Jurkat, Clone E6-1 (cell line): ENCODE results near the gene ALOX5AP. TPM values are rescaled to one million over a fixed set of nuclear protein-coding genes. Genes with fewer than 3 reads are reported as not detected.
A peak's percentile ranks its signal among the peaks of the same experiment; 100 is the strongest.

Experiments
- DNase-seq: peaks from one replicate; pipeline ENCODE4 v3.0.0-alpha.2; 2011; ENCODE audit warnings: low read depth, low spot score
- H3K4me3 ChIP-seq: 2 replicates; pipeline ENCODE4 v1.5.1; 2011; ENCODE audit warnings: mild to moderate bottlenecking, low read length, control low read depth, moderate library complexity
- polyA plus RNA-seq: library from polyadenylated mRNA; unstranded; fragments of >200 nt; gene quantifications from one replicate; pipeline ENCODE4 v1.2.1, GENCODE V29; 2012; ENCODE audit warnings: missing spikeins; ENCODE audit not compliant: insufficient read length, insufficient read depth

Gene ALOX5AP
- polyA plus RNA-seq, result 149 TPM

GRCh38 chr13:30735025-30735871, at the start of gene ALOX5AP:
Gene ALOX5AP (plus strand): TSS chr13:30735543. CDS start chr13:30735606, 63 bp downstream.
- DNase-seq, result peak; percentile 76
- peak within 1 kb of the TSS; percentile 54 for H3K4me3 ChIP-seq

DNA sequence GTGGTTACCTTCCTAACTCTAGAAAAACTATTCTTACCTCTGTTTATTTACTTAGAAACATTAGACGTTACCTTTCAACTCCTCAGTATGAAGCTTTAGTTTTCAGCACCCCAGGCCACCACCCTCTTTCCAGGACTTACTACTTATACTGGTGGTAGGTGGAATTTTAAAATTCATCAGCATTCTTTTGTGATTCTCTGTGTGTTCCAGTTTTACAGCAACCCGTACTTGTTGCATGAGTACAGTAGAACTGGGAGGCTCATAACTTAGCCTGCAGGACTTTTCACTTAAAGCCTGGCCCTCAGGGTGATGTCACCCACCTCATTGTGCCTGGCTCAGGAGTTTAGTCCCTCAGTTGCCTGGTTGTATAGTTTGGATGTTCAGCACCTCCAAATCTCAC, 49.4 kb upstream of the ALOX5AP start:
- DNase-seq, result no peak

GRCh38 chr13:30687601-30688000, 47.7 kb upstream of the ALOX5AP start:
- no peak for DNase-seq
- no peak overlapping the region for H3K4me3 ChIP-seq

More for the DNA sequence above, 49.4 kb upstream of the ALOX5AP start:
- H3K4me3 ChIP-seq, result no peak overlapping the region

DNA sequence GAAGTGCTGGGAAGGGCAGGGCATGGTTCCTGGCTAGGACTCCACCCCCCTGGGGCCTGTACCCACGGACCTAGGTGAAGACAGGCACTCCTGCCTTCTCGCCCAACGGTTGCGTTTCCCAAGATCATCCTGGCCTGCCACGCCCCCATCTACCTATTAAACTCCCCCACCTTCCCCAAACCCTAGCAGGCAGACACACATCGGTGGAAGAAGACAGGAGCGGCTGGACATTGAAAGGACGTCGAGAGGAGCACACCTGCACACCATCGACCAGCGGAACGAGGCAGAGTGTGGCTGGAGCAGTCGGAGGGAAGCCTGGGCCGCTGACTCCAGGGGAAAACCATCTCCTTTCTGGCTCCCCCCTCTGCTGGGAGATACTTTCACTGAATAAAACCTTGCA, 45.6 kb upstream of the ALOX5AP start:
- H3K4me3 ChIP-seq, result no peak overlapping the region
- no peak for DNase-seq

- no peak for DNase-seq
- H3K4me3 ChIP-seq, result no peak overlapping the region
These were observed 44.8 kb upstream of the ALOX5AP start for GRCh38 chr13:30690282-30691188.

GRCh38 chr13:30692113-30692512, 43.2 kb upstream of the ALOX5AP start:
- no peak overlapping the region for H3K4me3 ChIP-seq
- DNase-seq, result no peak

GRCh38 chr13:30696278-30697176, 38.8 kb upstream of the ALOX5AP start:
- no peak overlapping the region for H3K4me3 ChIP-seq
- peak; percentile 15 for DNase-seq

DNA sequence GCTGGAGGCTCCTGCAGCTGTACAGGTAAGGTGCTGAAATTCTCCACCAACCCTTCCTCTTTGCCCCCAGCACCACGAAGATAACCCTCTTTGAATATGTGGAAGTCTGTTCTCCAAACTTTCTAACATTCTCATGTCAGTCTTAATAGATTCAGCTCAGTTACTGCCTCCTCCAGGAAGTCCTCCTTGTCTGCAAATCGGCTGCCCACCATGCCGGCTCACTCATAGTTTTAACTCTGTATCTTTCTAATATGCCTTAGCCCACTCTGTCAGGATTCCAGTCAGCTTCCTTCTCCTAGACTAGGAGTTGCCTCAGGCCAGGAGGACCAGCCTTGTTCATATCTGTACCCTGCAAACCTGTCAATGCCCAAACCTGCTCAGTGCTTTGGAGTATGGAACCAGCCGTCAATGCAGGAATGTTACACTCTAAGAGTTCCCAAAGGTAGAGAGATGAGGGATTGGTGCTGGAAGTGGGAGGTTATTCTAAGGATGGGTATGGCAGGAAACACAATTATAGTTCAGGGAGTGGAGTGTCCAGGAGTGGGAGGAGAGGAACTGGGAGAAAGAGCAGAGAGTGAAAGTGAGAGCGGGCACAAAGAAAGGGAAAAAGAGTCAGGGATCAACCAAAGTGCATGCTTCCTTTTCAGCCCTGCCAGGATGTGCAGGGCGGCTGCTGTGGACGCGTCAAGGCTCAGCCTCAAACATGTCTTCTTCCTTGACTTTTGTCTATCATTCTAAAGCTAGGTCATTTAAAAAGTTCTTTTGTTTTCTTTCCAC, 38.0 kb upstream of the ALOX5AP start:
- no peak for DNase-seq
- H3K4me3 ChIP-seq, result no peak overlapping the region

- DNase-seq, result no peak
- H3K4me3 ChIP-seq, result no peak overlapping the region
These were observed 37.3 kb upstream of the ALOX5AP start for GRCh38 chr13:30697996-30698401.

- H3K4me3 ChIP-seq, result no peak overlapping the region
- no peak for DNase-seq
These were observed 36.8 kb upstream of the ALOX5AP start for GRCh38 chr13:30698488-30699005.

DNA sequence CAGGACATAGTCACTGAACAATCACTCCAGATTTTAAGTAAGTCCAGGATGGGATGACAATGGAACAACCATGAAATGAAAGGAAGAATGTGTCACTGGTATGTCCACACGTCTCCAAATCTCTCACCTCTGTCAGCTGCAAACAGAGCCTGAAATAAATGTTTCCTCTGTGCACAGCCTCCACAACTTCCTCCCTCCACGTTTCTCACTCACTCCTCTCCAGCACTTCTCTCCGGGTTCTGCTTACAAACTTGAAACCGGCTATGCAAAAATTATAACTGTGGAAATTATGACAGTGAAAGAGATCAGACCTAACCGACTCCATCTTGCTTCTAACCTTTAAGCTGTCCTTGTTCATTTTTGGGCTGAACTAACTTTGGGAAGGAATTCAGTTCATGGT, 35.0 kb upstream of the ALOX5AP start:
- no peak overlapping the region for H3K4me3 ChIP-seq
- no peak for DNase-seq

- H3K4me3 ChIP-seq, result no peak overlapping the region
- DNase-seq, result peak; percentile 15
These were observed 33.3 kb upstream of the ALOX5AP start for GRCh38 chr13:30702006-30702405.

DNA sequence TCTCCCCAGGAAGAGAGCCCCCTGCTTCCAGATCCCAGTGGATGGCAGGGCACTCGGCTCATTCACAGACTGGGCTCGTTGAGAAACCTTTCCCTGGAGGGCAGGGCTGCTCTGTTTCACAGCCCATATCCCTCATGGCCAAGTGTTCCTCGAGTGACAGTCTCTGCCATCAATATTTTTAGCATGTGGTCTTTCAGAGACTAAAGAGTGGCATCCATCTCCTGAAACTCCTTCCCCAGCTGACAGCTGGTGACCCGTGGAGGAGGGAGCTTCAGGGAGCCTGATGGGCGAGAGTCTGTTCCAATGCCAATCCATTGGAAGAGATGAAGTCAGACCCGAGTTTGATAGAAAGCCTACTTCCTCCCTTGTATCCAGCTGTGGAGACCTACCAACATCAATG, 30.7 kb upstream of the ALOX5AP start:
- DNase-seq, result no peak
- no peak overlapping the region for H3K4me3 ChIP-seq

- no peak for DNase-seq
These were observed 29.7 kb upstream of the ALOX5AP start for GRCh38 chr13:30705680-30706079.

GRCh38 chr13:30708541-30708940, 26.8 kb upstream of the ALOX5AP start:
- DNase-seq, result no peak
- no peak overlapping the region for H3K4me3 ChIP-seq

More at GRCh38 chr13:30705680-30706079, 29.7 kb upstream of the ALOX5AP start:
- H3K4me3 ChIP-seq, result no peak overlapping the region

DNA sequence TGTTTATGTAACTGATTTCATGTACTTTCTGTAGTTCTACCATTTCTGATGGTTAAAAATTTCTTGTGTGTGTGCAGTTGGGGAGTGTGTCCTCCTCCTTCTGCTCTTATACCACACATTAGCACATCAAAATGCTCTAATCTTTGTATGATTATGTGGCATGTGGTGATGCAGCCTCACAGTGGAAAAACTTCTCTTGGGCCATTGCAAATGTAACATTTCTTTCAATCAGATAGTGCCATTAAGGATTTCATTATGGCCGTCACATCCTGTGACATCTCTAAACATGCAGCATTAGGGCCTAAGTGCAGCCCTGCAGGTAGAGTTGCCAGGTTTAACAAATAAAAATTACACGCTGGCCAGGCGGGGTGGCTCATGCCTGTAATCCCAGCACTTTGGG, 24.9 kb upstream of the ALOX5AP start:
- no peak overlapping the region for H3K4me3 ChIP-seq
- DNase-seq, result no peak

- DNase-seq, result no peak
- H3K4me3 ChIP-seq, result no peak overlapping the region
These were observed 24.0 kb upstream of the ALOX5AP start for GRCh38 chr13:30711375-30711774.

DNA sequence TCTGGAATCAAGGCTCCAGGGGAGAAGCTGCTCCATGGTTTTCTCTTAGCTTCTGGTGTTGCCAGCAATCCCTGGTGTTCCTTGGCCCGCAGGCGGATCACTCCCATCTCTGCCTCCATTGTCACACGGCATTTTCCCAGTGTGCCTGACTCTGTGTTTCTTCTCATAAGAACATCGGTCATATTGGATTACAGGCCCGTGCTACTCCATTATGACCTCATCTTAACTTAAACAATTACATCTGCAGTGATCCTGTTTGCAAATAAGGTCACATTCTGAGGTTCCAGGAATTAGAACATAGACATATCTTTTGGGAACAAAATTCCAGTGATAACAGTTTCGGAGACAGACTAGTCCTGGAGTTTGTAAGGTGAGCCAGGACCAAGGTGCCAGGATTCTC, 23.5 kb upstream of the ALOX5AP start:
- DNase-seq, result no peak
- no peak overlapping the region for H3K4me3 ChIP-seq
